Measurements from ENCODE around the gene U2SURP. TPM values are rescaled to one million over a fixed set of nuclear protein-coding genes. Genes with fewer than 3 reads are reported as not detected.

The U2SURP gene
- total and polyA plus RNA-seq, 4 donors, result 8.3 to 41.2 (median 30.3) TPM

GRCh38 chr3:143092191-143092590 lies 90.8 kb downstream of the U2SURP start:
- Histone ChIP-seq H3K27me3 (ENCODE audit: control insufficient read depth in 4 of 4, insufficient read depth in 4 of 4, low read length in 3 of 4) (no peaks in the 10 kb centered on the region), H3K27ac (ENCODE audit: low read depth in 1 of 2, low read length in 2 of 2) (no peak overlapping the region), H3K36me3 (ENCODE audit: control insufficient read depth in 4 of 4, insufficient read depth in 3 of 4, low read depth in 1 of 4, low read length in 3 of 4) (no peaks in the 10 kb centered on the region), H3K9me3 (ENCODE audit: control insufficient read depth in 4 of 4, low read length in 3 of 4) (peaks cover 0 to 3% (median under 1%) of the 10 kb centered on the region in 4 donors), H3K4me3 (ENCODE audit: low read depth in 1 of 3, low read length in 3 of 3) (no peak overlapping the region), H3K4me1 (ENCODE audit: control insufficient read depth in 4 of 4, insufficient read depth in 4 of 4, low read length in 3 of 4) (no peaks in the 10 kb centered on the region), H3K9ac (ENCODE audit: low read depth in 1 of 2, low read length in 2 of 2) (no peak overlapping the region)
- TF ChIP-seq RXRA (IDR thresholded peaks at IDR 0.05) (no peak), FOXA1 (IDR thresholded peaks at IDR 0.05) (no peak), RAD21 (IDR thresholded peaks at IDR 0.05) (no peak)
- TF ChIP-seq, protein P1, sequence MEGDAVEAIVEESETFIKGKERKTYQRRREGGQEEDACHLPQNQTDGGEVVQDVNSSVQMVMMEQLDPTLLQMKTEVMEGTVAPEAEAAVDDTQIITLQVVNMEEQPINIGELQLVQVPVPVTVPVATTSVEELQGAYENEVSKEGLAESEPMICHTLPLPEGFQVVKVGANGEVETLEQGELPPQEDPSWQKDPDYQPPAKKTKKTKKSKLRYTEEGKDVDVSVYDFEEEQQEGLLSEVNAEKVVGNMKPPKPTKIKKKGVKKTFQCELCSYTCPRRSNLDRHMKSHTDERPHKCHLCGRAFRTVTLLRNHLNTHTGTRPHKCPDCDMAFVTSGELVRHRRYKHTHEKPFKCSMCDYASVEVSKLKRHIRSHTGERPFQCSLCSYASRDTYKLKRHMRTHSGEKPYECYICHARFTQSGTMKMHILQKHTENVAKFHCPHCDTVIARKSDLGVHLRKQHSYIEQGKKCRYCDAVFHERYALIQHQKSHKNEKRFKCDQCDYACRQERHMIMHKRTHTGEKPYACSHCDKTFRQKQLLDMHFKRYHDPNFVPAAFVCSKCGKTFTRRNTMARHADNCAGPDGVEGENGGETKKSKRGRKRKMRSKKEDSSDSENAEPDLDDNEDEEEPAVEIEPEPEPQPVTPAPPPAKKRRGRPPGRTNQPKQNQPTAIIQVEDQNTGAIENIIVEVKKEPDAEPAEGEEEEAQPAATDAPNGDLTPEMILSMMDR (IDR thresholded peaks at IDR 0.05; ENCODE audit: low read depth, low read length, missing input control), result no peak
- TF ChIP-seq, protein P2, sequence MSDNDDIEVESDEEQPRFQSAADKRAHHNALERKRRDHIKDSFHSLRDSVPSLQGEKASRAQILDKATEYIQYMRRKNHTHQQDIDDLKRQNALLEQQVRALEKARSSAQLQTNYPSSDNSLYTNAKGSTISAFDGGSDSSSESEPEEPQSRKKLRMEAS (IDR thresholded peaks at IDR 0.05), result no peak
- TF ChIP-seq, protein P3, sequence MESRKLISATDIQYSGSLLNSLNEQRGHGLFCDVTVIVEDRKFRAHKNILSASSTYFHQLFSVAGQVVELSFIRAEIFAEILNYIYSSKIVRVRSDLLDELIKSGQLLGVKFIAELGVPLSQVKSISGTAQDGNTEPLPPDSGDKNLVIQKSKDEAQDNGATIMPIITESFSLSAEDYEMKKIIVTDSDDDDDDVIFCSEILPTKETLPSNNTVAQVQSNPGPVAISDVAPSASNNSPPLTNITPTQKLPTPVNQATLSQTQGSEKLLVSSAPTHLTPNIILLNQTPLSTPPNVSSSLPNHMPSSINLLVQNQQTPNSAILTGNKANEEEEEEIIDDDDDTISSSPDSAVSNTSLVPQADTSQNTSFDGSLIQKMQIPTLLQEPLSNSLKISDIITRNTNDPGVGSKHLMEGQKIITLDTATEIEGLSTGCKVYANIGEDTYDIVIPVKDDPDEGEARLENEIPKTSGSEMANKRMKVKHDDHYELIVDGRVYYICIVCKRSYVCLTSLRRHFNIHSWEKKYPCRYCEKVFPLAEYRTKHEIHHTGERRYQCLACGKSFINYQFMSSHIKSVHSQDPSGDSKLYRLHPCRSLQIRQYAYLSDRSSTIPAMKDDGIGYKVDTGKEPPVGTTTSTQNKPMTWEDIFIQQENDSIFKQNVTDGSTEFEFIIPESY (IDR thresholded peaks at IDR 0.05), result no peak
- DNase-seq (ENCODE audit: low spot score), result no peak
- 77% methylated on average over 1 of the region's 1 CpG for WGBS

DNA sequence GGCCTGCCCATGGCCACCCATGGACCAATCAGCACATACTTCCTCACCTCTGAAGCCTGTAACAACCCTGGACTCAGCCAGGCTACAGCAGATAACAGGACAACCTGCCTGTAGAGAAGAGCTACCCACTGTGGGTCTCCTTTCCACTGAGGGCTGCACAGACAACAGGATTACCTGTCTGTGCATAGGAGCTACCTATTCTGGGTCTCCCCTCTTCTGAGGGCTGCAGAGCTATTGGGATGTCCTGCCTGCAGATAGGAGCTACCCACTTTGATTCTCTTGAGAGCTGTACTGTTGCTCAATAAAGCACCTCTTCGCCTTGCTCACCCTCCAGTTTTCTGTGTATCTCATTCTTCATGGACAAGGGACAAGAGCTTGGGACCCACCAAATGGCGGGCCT lies 94.4 kb downstream of the U2SURP start:
- peaks cover 0 to 6% (median 0%) of the 10 kb centered on the region in 4 donors for H3K4me1 ChIP-seq (ENCODE audit: control insufficient read depth in 4 of 4, insufficient read depth in 4 of 4, low read length in 3 of 4)
- H3K4me3 ChIP-seq (ENCODE audit: low read depth in 1 of 3, low read length in 3 of 3), result no peak overlapping the region
- 83% methylated on average over 2 of the region's 2 CpGs for WGBS
- no peak overlapping the region for H3K27ac ChIP-seq (ENCODE audit: low read depth in 1 of 2, low read length in 2 of 2)
- TF ChIP-seq, protein P4, sequence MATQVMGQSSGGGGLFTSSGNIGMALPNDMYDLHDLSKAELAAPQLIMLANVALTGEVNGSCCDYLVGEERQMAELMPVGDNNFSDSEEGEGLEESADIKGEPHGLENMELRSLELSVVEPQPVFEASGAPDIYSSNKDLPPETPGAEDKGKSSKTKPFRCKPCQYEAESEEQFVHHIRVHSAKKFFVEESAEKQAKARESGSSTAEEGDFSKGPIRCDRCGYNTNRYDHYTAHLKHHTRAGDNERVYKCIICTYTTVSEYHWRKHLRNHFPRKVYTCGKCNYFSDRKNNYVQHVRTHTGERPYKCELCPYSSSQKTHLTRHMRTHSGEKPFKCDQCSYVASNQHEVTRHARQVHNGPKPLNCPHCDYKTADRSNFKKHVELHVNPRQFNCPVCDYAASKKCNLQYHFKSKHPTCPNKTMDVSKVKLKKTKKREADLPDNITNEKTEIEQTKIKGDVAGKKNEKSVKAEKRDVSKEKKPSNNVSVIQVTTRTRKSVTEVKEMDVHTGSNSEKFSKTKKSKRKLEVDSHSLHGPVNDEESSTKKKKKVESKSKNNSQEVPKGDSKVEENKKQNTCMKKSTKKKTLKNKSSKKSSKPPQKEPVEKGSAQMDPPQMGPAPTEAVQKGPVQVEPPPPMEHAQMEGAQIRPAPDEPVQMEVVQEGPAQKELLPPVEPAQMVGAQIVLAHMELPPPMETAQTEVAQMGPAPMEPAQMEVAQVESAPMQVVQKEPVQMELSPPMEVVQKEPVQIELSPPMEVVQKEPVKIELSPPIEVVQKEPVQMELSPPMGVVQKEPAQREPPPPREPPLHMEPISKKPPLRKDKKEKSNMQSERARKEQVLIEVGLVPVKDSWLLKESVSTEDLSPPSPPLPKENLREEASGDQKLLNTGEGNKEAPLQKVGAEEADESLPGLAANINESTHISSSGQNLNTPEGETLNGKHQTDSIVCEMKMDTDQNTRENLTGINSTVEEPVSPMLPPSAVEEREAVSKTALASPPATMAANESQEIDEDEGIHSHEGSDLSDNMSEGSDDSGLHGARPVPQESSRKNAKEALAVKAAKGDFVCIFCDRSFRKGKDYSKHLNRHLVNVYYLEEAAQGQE (IDR thresholded peaks at IDR 0.05), result no peak
- no peak for TF ChIP-seq EGR1 (IDR thresholded peaks at IDR 0.05; ENCODE audit: low read depth in 2 of 2)
- TF ChIP-seq RXRA (IDR thresholded peaks at IDR 0.05), result no peak
- TF ChIP-seq HNF4G (IDR thresholded peaks at IDR 0.05), result no peak
- no peak for TF ChIP-seq TAF1 (conservative IDR thresholded peaks at IDR 0.05)
- TF ChIP-seq FOXA1 (IDR thresholded peaks at IDR 0.05), result no peak
- no peak for TF ChIP-seq NR2F2 (IDR thresholded peaks at IDR 0.05)
- TF ChIP-seq GABPA (IDR thresholded peaks at IDR 0.05 in 1 of 2, conservative IDR thresholded peaks at IDR 0.05 in 1 of 2), result no peak
- TF ChIP-seq JUND (IDR thresholded peaks at IDR 0.05), result no peak
- TF ChIP-seq SP1 (IDR thresholded peaks at IDR 0.05), result no peak
- no peak for TF ChIP-seq ATF3 (IDR thresholded peaks at IDR 0.05)
- TF ChIP-seq, protein P1 (IDR thresholded peaks at IDR 0.05; ENCODE audit: low read depth, low read length, missing input control), result no peak
- no peak for TF ChIP-seq HNF4A (conservative IDR thresholded peaks at IDR 0.05)
- TF ChIP-seq, protein P2 (IDR thresholded peaks at IDR 0.05), result no peak
- TF ChIP-seq RAD21 (IDR thresholded peaks at IDR 0.05), result no peak
- no peak for TF ChIP-seq FOXA2 (IDR thresholded peaks at IDR 0.05)
- TF ChIP-seq, protein P3 (IDR thresholded peaks at IDR 0.05), result no peak
- TF ChIP-seq YY1 (IDR thresholded peaks at IDR 0.05), result no peak
- no peaks in the 10 kb centered on the region for H3K27me3 ChIP-seq (ENCODE audit: control insufficient read depth in 4 of 4, insufficient read depth in 4 of 4, low read length in 3 of 4)
- H3K9ac ChIP-seq (ENCODE audit: low read depth in 1 of 2, low read length in 2 of 2), result no peak overlapping the region
- H3K36me3 ChIP-seq (ENCODE audit: control insufficient read depth in 4 of 4, insufficient read depth in 3 of 4, low read depth in 1 of 4, low read length in 3 of 4), result no peaks in the 10 kb centered on the region
- DNase-seq (ENCODE audit: low spot score), result no peak
- peaks cover 0 to 5% (median 2%) of the 10 kb centered on the region in 4 donors for H3K9me3 ChIP-seq (ENCODE audit: control insufficient read depth in 4 of 4, low read length in 3 of 4)

Measured in liver (tissue), 9 donors.